M059J (cell line): ENCODE results near the gene COMMD1. TPM values are rescaled to one million over a fixed set of nuclear protein-coding genes. Genes with fewer than 3 reads are reported as not detected.
"Not testable (repeated sequence)": the region's sequence is repeated elsewhere in the genome, so short reads cannot be mapped to it uniquely, and the experiment has no call there.

Source experiments
- DNase-seq: peaks from one replicate; pipeline ENCODE4 v3.0.0-alpha.2; 2012; ENCODE audit warnings: low read depth
- total RNA-seq: library from RNA; depleted of rRNA; stranded (reverse); fragments of >200 nt; shearing (Covaris generic); gene quantifications from 2 replicates; pipeline ENCODE4 v1.2.3, GENCODE V29; 2014

The COMMD1 gene
- total RNA-seq, 1 experiment from 2014 or later = 47.7 TPM

GRCh38 chr2:62029910-62030309, 124.4 kb downstream of the COMMD1 start:
- DNase-seq = no peak

- no peak for DNase-seq
These were observed 125.4 kb downstream of the COMMD1 start for GRCh38 chr2:62030902-62031301.

- no peak for DNase-seq
These were observed 126.6 kb downstream of the COMMD1 start for GRCh38 chr2:62032096-62032495.

- DNase-seq = no peak
These were observed 129.2 kb downstream of the COMMD1 start for GRCh38 chr2:62034715-62035114.

GRCh38 chr2:62036229-62036628, 130.8 kb downstream of the COMMD1 start:
- DNase-seq = no peak

GRCh38 chr2:62036761-62037250, 131.3 kb downstream of the COMMD1 start:
- no peak for DNase-seq

GRCh38 chr2:62038975-62039771, 133.7 kb downstream of the COMMD1 start:
- DNase-seq = peak; percentile 37

GRCh38 chr2:62040926-62041325, 135.5 kb downstream of the COMMD1 start:
- DNase-seq = no peak

GRCh38 chr2:62041701-62042385, 136.4 kb downstream of the COMMD1 start:
- not testable (repeated sequence) for DNase-seq

GRCh38 chr2:62042400-62042799, 136.9 kb downstream of the COMMD1 start:
- no peak for DNase-seq

- DNase-seq = peak; percentile 56
These were observed 137.5 kb downstream of the COMMD1 start for GRCh38 chr2:62042944-62043343.

GRCh38 chr2:62045017-62045543, 139.6 kb downstream of the COMMD1 start:
- no peak for DNase-seq

- DNase-seq = no peak
These were observed 140.7 kb downstream of the COMMD1 start for GRCh38 chr2:62046141-62046540.

- no peak for DNase-seq
These were observed 145.1 kb downstream of the COMMD1 start for GRCh38 chr2:62050456-62051045.

GRCh38 chr2:62054029-62054791, 148.7 kb downstream of the COMMD1 start:
- DNase-seq = no peak

GRCh38 chr2:62054916-62055450, 149.5 kb downstream of the COMMD1 start:
- no peak for DNase-seq

- DNase-seq = peak; percentile 6
These were observed 150.4 kb downstream of the COMMD1 start for GRCh38 chr2:62055724-62056336.

GRCh38 chr2:62056341-62056740, 150.9 kb downstream of the COMMD1 start:
- no peak for DNase-seq

- no peak for DNase-seq
These were observed 159.8 kb downstream of the COMMD1 start for GRCh38 chr2:62065243-62065642.

- peak; percentile 12 for DNase-seq
These were observed 165.7 kb downstream of the COMMD1 start for GRCh38 chr2:62071126-62071598.
